ENCODE results near the gene LANCL2. TPM values are rescaled to one million over a fixed set of nuclear protein-coding genes. Genes with fewer than 3 reads are reported as not detected.

The LANCL2 gene
- total RNA-seq, 2 donors from 2014 or later, result 6.6 to 11.4 TPM

DNA sequence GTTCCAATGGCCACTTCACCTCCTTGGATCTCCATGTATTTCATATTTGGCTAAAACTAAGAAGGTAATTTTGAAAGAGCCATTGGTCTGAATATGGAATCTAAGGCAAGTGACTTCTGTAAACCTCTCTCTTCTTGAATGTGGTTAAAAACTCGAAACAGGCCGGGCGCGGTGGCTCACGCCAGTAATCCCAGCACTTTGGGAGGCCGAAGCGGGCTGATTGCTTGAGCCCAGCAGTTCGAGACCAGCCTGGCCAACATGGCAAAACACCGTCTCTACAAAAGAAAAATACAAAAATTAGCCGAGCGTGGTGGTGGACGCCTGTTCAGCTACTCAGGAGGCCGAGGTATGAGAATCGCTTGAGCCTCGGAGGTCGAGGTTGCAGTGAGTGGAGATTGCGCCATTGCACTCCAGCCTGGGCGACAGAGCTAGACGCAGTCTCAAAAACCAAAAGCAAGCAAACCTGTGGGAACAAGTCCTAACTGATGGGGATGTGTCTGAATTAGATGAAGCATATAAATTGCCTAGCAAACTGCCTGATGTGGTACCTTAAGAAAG, 2.2 kb downstream of the LANCL2 start:
- Histone ChIP-seq H3K9me3 (no peaks in the 10 kb centered on the region), H3K27me3 (replicated peaks; ENCODE audit: insufficient read depth) (no peaks in the 10 kb centered on the region), H3K4me1 (ENCODE audit: control insufficient read depth in 1 of 2, low read depth in 2 of 2) (peaks cover 12 to 17% of the 10 kb centered on the region in 2 donors), H3K4me3 (peak overlapping the region; percentile 97), H3K27ac (no peak overlapping the region), H3K36me3 (no peaks in the 10 kb centered on the region)
- DNase-seq (ENCODE audit: low spot score), result no peak
- ATAC-seq (ENCODE audit: insufficient number of reproducible peaks, low FRiP score, low read depth), result no peak
- TF ChIP-seq, protein P1, sequence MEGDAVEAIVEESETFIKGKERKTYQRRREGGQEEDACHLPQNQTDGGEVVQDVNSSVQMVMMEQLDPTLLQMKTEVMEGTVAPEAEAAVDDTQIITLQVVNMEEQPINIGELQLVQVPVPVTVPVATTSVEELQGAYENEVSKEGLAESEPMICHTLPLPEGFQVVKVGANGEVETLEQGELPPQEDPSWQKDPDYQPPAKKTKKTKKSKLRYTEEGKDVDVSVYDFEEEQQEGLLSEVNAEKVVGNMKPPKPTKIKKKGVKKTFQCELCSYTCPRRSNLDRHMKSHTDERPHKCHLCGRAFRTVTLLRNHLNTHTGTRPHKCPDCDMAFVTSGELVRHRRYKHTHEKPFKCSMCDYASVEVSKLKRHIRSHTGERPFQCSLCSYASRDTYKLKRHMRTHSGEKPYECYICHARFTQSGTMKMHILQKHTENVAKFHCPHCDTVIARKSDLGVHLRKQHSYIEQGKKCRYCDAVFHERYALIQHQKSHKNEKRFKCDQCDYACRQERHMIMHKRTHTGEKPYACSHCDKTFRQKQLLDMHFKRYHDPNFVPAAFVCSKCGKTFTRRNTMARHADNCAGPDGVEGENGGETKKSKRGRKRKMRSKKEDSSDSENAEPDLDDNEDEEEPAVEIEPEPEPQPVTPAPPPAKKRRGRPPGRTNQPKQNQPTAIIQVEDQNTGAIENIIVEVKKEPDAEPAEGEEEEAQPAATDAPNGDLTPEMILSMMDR (IDR thresholded peaks at IDR 0.05), result no peak

DNA sequence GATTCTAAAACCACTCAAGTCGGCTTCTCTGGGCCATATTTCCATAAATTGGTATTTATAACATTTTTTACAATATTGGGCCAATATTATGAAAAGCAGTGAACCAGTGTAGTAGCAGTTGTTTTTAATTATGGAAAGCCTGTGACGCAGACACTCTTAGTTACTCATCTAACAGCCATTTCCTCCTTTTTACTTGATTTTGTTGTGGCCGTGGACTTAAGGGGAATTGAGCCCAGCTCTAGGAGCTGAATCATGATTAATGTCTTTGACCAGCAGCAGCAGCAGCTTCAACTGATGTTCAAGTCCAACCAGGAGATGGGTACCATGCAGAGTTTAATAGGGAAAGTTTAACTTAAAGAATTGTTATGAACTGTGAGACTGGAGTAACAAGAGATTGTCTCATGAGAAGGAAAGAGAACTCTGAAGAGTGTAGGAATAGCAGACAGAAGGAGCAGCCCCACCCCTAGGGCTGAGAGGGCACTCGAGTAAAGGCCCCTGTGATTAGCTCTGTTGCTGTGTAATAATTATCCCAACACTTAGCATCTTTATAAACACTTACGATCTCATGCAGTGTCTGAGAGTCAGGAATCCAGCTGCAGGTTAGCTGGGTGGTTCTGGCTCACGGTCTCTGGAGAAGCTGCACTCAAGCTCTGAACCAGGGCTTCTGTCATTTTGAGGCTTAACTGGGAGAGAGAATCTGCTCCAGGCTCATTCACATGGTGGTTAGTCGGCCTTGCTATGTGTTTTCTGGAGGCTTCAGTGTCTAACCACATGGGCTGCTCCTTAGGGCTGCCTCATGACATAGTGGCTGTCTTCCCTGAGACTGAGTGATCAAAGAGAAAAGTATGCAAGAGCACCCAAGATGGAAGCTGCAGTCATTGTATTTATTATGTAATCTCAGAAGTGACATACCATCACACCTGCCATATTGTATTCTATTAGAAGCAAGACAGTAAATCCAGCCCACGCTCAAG, 4.6 kb downstream of the LANCL2 start:
- no peak overlapping the region for H3K27ac ChIP-seq
- H3K27me3 ChIP-seq (replicated peaks; ENCODE audit: insufficient read depth), result no peaks in the 10 kb centered on the region
- TF ChIP-seq, protein P1 (IDR thresholded peaks at IDR 0.05), result no peak
- no peaks in the 10 kb centered on the region for H3K36me3 ChIP-seq
- no peak for DNase-seq (ENCODE audit: low spot score)
- no peak overlapping the region for H3K4me3 ChIP-seq
- H3K4me1 ChIP-seq (ENCODE audit: control insufficient read depth in 1 of 2, low read depth in 2 of 2), result peaks cover 9 to 13% of the 10 kb centered on the region in 2 donors
- H3K9me3 ChIP-seq, result no peaks in the 10 kb centered on the region
- no peak for ATAC-seq (ENCODE audit: insufficient number of reproducible peaks, low FRiP score, low read depth)

DNA sequence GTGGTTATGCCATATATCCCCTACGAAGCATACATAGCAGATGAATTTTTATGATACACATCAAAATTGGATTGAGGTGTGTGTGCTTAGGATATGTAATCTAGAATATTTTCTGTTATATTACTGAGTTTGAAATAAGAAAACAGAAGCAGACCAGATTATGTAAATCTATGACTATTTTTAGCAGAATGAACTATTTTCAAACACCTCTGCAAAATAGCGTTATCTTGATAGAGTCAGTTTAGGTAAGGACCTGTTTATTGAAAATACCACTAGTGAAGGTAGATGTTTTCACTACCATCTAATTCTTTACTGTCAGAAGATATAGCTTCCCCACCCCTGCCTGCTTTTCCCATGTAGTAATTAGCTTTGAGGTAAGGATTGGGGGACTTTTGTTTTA, 9.1 kb downstream of the LANCL2 start:
- Histone ChIP-seq H3K36me3 (no peaks in the 10 kb centered on the region), H3K9me3 (no peaks in the 10 kb centered on the region), H3K4me3 (no peak overlapping the region), H3K27ac (no peak overlapping the region), H3K27me3 (replicated peaks; ENCODE audit: insufficient read depth) (no peaks in the 10 kb centered on the region), H3K4me1 (ENCODE audit: control insufficient read depth in 1 of 2, low read depth in 2 of 2) (no peaks in the 10 kb centered on the region)
- DNase-seq (ENCODE audit: low spot score), result no peak
- no peak for ATAC-seq (ENCODE audit: insufficient number of reproducible peaks, low FRiP score, low read depth)
- TF ChIP-seq, protein P1 (IDR thresholded peaks at IDR 0.05), result no peak

DNA sequence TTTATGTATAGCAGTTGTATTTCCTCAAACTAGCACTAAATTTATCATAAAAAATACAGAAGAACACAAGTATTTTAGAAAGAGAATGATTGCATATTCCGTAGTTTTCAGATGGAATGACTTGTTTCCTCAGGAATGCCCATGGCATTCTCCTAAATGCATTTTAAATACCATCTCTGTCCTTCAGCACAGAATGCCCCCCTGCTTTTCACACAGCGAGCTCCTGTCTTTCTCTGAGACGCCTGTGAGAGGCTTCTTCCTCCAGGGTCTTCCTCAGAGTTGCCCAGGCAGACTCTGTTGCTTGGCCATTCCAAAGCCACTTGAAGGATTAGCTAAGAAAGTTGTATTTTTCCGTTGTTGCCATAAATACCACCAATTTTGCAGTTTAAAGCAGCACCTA, 10.1 kb downstream of the LANCL2 start:
- ATAC-seq (ENCODE audit: insufficient number of reproducible peaks, low FRiP score, low read depth), result no peak

More for the DNA sequence above, 10.1 kb downstream of the LANCL2 start:
- no peak for DNase-seq (ENCODE audit: low spot score)
- Histone ChIP-seq H3K36me3 (no peaks in the 10 kb centered on the region), H3K4me1 (ENCODE audit: control insufficient read depth in 1 of 2, low read depth in 2 of 2) (no peaks in the 10 kb centered on the region), H3K27ac (no peak overlapping the region), H3K4me3 (no peak overlapping the region), H3K27me3 (replicated peaks; ENCODE audit: insufficient read depth) (no peaks in the 10 kb centered on the region), H3K9me3 (no peaks in the 10 kb centered on the region)
- TF ChIP-seq, protein P1 (IDR thresholded peaks at IDR 0.05), result no peak
